ENCODE measurements around the gene MBOAT1. TPM values are rescaled to one million over a fixed set of nuclear protein-coding genes. Genes with fewer than 3 reads are reported as not detected.

The MBOAT1 gene
- total and polyA plus RNA-seq, 2 of the 13 experiments (the other 11 are each of a cell fraction or from before 2014, with no cell fraction given): not detected

GRCh38 chr6:20198775-20199174 lies 13.5 kb downstream of the MBOAT1 start (continued):
- TF ChIP-seq ZBTB46 (CRISPR knock-in tag; IDR thresholded peaks at IDR 0.05; ENCODE audit: borderline replicate concordance) (no peak), REST (IDR thresholded peaks at IDR 0.05; ENCODE audit: borderline replicate concordance in 1 of 2, low read depth in 1 of 2, low read length in 2 of 2) (no peak), BRF2 (CRISPR knock-in tag; IDR thresholded peaks at IDR 0.05) (no peak), ZNF317 (CRISPR knock-in tag; IDR thresholded peaks at IDR 0.05) (no peak)

GRCh38 chr6:20198156-20198774 lies 14.0 kb downstream of the MBOAT1 start:
- H4K20me1 ChIP-seq (ENCODE audit: insufficient read depth, low read length): no peaks in the 10 kb centered on the region
- WGBS (ENCODE audit: low lambda C conversion rate): 20% methylated on average over 6 of the region's 6 CpGs
- ATAC-seq (no peak), FAIRE-seq (no peak), DNase-seq (ENCODE audit: low spot score) (no peak)
- in situ Hi-C loops (cut with HindIII; ENCODE audit: extremely low pct_ligation_motif_present, low pct_unique_long_range_greater_than_20kb) (no loop called here), intact Hi-C loops (cut with micrococcal nuclease; ENCODE audit: unreplicated experiment) (no loop called here)
- CTCF ChIA-PET (ENCODE audit: low intra/inter-chr PET ratio, low total read pairs): no interaction called here
- no peak overlapping the region for H3K4me3 ChIP-seq (replicated peaks in 1 of 3; ENCODE audit: insufficient read depth in 1 of 3, low read depth in 2 of 3, low read length in 3 of 3)
- POLR2A ChIA-PET: no interaction called here
- H3K4me2 ChIP-seq (ENCODE audit: low read depth, low read length): no peak overlapping the region
- H3K9ac ChIP-seq (ENCODE audit: insufficient read depth, low read depth, low read length): no peak overlapping the region
- no peaks in the 10 kb centered on the region for H3K36me3 ChIP-seq (replicated peaks in 1 of 2; ENCODE audit: control insufficient read depth in 1 of 2, insufficient read depth in 2 of 2, low read length in 2 of 2)
- no peaks in the 10 kb centered on the region for H3K79me2 ChIP-seq (ENCODE audit: insufficient read depth, low read length)
- H3K27me3 ChIP-seq (ENCODE audit: control insufficient read depth in 1 of 2, insufficient read depth in 2 of 2, low read length in 2 of 2): no peaks in the 10 kb centered on the region
- H2AFZ ChIP-seq (ENCODE audit: low read length): no peak overlapping the region
- no peaks in the 10 kb centered on the region for H3K9me3 ChIP-seq (ENCODE audit: low read length)
- H3K27ac ChIP-seq (ENCODE audit: extremely low read length, insufficient read depth, low read length): no peak overlapping the region
- BruUV-seq (replicated peaks): no TSS peak
- no peaks in the 10 kb centered on the region for H3K4me1 ChIP-seq (ENCODE audit: insufficient read depth, low read length)
- TF ChIP-seq SKI (IDR thresholded peaks at IDR 0.05; ENCODE audit: partially characterized antibody) (no peak), EP300 (IDR thresholded peaks at IDR 0.05; ENCODE audit: low read depth in 2 of 2, low read length in 2 of 2) (no peak), EP300 (CRISPR knock-in tag; IDR thresholded peaks at IDR 0.05; ENCODE audit: borderline replicate concordance) (no peak), ZFP36L2 (CRISPR knock-in tag; IDR thresholded peaks at IDR 0.05) (no peak), HMG20A (CRISPR knock-in tag; IDR thresholded peaks at IDR 0.05; ENCODE audit: borderline replicate concordance) (no peak), MTF1 (CRISPR knock-in tag; IDR thresholded peaks at IDR 0.05) (no peak), TFE3 (CRISPR knock-in tag; IDR thresholded peaks at IDR 0.05) (no peak), ARID2 (CRISPR knock-in tag; IDR thresholded peaks at IDR 0.05; ENCODE audit: borderline replicate concordance) (no peak)

All from HepG2 (cell line).